SK-N-DZ (cell line): ENCODE measurements around the gene IPP.
"Not testable (repeated sequence)": the region's sequence is repeated elsewhere in the genome, so short reads cannot be mapped to it uniquely, and the experiment has no call there.

ENCODE experiments used
- DNase-seq: peaks from one replicate; pipeline ENCODE4 v3.0.0-alpha.2; 2015; ENCODE audit warnings: low spot score

The IPP gene

GRCh38 chr1:45684402-45684801 is 66.1 kb downstream of the IPP start:
- no peak for DNase-seq

DNA sequence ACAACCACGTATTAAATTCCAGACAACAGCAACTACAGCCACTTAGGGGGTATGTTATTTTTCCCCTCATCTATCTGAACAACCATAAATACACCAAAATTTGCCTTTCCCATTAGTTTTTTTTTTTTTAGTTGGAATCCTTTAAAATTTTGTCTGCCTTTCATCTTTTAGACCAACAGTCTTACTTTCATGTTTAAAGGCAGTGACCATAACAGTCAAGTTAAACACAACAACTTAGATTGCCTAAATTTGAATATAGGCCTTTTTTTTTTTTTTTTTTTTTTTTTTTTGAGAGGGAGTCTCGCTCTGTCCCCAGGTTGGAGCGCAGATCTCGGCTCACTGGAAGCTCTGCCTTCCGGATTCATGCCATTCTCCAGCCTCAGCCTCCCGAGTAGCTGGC is 67.5 kb downstream of the IPP start:
- DNase-seq = no peak

DNA sequence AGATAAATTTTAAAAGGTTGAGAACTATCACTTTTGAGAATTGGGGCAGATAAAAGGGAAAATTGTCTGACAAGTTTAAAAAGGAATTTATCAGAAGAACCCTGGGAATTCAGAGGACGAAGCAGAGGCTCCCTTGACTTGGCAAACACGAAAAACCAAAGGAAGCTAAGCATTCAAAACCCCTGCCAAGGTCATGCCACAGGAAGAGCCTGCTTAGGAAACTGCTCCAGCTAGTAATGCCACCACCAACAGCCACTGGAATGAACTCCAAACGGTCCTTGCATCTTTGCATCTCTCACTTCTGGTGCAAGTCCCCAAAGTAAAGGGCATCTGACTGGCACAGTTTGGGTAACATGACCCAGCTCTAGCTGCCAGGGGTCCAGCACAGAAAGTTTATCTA is 71.3 kb downstream of the IPP start:
- no peak for DNase-seq

DNA sequence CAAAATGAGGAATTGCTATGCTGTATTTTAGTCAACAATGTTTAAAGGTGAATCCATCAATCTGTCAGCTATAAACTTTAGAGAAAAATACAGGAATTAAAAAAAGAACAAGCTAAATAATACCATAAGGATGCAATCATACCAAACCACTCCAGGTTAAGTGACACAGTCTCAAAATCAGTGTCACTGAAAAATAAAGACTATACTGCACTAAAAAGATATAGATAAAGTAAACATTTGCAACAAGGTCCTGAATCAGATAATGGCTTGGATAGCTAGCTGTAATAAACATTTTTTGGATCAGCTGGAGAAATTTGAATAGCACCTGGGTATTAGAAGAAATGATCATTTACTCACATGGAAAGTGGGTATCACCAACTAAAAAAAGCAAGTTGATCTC is 72.0 kb downstream of the IPP start:
- DNase-seq = no peak

DNA sequence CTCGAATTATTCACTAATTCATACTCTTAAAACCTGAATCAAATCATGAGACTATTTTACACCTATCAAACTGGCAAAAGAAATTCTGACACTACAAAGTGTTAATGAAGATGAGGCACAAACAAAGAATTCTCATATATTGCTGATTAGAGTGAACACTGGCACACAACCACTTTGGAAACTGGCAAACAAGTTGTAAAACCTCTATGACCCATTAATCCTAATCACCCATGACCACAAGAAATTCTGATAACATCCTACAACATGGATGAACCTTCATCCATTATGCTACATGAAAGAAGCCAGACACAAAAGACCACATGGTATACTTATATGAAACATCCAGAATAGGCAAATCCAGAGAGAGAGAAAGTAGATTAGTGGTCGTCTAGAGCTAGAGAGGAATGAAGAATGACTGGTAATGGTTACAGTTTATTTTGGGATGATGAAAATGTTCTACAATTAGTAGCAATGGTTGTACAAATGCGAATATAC is 72.7 kb downstream of the IPP start:
- DNase-seq = no peak

GRCh38 chr1:45676553-45676952 is 73.9 kb downstream of the IPP start:
- DNase-seq = not testable (repeated sequence)

GRCh38 chr1:45674478-45674877 is 76.0 kb downstream of the IPP start:
- DNase-seq = no peak

DNA sequence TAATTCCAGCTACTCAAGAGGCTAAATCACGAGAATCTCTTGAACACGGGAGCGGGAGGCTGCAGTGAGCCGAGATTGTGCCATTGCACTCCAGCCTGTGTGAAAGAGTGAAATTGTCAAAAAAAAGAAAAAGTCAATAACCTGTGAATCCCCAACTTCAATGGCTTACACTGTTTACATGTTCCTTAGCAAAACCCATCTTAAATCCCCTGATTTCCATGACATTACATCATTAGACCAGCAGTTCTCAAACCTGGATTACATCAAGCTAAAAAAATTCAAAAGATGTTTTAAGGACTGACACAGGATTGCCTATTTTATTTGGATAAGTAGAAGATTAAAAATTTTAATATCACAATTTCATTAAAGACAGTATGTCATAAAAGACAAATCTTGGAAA is 76.5 kb downstream of the IPP start:
- DNase-seq = no peak

DNA sequence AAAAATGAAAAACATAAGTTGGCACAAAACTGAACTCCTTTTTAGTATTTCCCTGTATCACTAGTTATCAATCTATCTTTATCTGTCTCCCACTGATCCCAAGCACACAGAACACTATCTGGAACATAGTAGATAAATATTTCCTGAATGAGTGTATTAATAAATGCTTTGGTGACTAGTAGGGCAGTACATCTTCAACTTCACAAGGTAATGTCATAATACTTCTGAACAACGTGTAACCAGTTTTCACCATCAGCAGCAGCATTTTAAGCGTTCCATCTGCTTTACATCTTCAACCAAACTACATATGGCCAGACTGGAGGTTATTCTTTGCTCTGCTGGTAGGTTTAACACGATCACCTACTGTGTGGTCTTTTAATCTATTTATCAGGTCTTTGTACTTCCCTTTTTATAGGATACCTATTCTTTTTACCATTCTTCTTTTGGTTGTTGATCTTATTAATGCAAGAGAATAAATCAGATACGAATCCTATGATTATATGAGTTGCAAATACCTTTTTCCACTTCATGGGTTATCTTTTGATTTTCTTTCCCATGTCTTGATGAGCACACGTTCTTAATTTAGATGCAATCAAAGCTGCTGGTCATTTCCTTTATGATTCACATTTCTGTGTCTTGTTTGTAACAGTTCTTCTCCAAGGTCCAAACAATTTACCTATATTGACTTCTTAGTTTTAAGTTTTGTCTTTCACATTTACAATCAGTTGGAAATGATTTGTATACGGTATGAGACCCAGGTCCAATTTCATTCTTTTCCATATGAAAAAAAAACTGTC is 80.4 kb downstream of the IPP start:
- no peak for DNase-seq

- DNase-seq = no peak
Measured at GRCh38 chr1:45669379-45669778, 81.1 kb downstream of the IPP start.

DNA sequence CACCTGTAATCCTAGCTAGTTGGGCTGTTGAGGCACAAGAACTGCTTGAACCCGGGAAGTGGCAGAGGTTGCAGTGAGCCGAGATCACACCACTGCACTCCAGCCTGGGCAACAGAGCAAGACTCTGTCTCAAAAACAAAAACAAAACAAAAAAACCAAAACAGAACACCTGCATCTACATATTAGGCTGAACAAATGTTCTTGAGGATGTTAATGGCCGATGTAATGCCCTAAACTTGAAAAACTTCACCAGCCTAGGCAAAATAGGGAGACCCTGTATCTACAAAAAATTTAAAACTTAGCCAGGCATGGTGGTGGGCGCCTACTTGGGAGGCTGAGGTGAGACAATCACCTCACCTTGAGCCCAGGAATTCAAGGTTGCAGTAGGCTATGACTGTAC is 81.9 kb downstream of the IPP start:
- DNase-seq = no peak

DNA sequence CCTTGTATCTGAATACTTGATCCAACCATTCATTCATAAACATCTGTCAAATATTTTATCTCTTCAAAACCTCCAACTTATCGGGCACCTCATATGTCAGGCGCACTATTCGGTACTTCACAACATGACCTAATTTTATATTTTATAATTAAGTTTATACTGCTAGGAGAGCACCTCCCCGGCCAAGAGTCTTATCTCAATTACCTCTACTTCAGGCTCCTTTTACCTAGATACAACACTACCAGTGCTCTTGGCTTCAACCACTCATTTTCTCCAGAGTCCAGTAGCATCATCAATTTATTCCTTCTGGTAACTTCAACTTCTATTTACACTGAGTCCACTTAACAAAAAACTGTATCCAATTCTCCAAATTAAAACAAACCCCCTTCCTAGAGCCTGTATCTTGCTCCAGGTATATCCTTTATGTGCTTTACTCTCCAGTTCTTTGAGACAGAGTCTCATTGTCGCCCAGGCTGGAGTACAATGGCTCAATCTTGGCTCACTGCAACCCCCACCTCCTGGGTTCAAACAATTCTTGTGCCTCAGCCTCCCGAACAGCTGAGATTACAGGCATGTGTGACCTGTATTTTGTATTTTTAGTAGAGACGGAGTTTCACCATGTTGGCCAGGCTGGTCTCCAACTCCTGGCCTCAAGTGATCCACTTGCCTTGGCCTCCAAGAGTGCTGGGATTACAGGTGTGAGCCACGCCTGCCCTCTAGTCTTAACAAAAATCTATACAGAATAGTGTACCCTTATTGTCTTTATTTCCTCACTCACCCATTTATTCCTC is 82.9 kb downstream of the IPP start:
- DNase-seq = no peak

GRCh38 chr1:45666836-45667235 is 83.6 kb downstream of the IPP start:
- DNase-seq = no peak

GRCh38 chr1:45660336-45660735 is 90.1 kb downstream of the IPP start:
- no peak for DNase-seq

DNA sequence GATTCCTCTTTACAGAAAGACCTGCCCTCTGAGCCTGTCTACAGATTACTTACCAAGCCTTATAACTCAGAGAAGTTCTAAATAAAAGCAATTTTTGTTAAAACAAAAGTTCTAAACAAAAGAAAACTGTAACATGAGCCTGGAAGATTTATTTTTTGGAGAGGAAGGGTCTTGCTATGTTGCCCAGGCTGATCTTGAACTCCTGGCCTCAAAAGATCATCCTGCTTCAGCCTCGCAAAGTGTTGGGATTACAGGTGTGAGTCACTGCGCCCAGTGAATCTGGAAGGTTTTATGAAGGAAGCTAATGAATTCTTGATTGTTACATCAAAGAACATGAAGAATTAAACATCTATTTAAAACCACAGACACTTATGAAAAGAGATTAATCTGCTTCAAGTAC is 91.2 kb downstream of the IPP start:
- DNase-seq = no peak

DNA sequence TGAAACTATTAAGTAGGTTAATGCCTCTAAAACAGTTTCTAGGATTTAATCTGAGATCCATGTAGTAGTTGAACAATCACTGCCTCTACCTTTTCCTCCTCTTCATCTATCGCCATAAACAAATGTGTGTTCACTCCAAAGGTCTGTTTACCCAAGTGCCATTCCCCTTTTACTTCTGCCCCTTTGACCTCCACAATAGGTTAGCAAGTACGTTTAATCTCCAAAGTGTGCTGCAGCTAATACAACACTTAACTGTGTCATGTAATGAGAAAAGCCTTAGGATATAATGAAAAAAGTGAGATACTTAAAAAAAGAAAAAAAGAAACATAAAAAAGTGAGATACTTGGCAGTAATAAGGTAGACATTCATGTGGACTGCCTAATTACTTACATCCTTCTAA is 92.3 kb downstream of the IPP start:
- no peak for DNase-seq

DNA sequence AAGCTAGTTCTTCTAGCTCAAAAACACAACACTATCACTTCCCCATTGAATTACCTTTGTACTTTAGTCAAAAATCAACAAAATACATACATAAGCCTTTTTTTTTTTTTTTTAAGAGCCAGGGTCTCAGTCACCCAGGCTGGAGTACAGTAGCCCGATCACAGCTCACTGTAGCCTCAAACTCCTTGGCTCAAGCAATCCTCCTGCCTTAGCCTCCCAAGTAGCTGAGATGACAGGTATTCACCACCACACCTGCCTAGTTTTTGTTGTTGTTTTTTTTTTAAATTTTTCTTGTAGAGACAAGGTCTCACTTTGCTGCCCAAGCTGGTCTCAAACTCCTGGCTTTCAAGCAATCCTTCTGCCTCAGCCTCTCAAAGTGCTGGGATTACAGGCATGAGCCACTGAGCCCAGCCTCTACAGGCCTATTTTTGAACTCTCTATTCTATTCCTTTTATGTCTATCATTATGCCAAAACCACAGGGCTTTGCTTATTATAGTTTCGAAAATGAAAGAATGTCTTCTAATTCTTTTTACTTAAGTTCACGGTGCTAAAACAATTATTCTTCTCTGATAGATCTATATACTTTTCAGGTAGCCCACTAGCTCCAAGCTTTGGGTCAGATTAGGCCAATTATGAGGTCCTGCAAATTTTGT is 93.8 kb downstream of the IPP start:
- no peak for DNase-seq

- DNase-seq = no peak
Measured at GRCh38 chr1:45654540-45655280, 95.7 kb downstream of the IPP start.
